ACC112 (cell line): ENCODE measurements around the gene RNF151.
"Not testable (repeated sequence)": the region's sequence is repeated elsewhere in the genome, so short reads cannot be mapped to it uniquely, and the experiment has no call there.

ENCODE experiments used
- H2AFZ ChIP-seq: fragments of 200-600 bp; sonication (generic); one replicate; pipeline ENCODE4 v1.6.0; 2017; ENCODE audit warnings: antibody characterized with exemption, low read length; ENCODE audit not compliant: unreplicated experiment
- H3K27ac ChIP-seq: fragments of 200-600 bp; sonication (generic); 2 replicates; pipeline ENCODE4 v1.5.1; 2014; ENCODE audit warnings: low read depth, mild to moderate bottlenecking, antibody characterized with exemption, low read length, moderate library complexity
- H3K27me3 ChIP-seq: fragments of 200-600 bp; sonication (generic); 2 replicates; pipeline ENCODE4 v1.6.1; 2014; ENCODE audit warnings: mild to moderate bottlenecking, antibody characterized with exemption, low read length, moderate library complexity, mixed read lengths; ENCODE audit not compliant: insufficient read depth
- H3K36me3 ChIP-seq: fragments of 200-600 bp; sonication (generic); 2 replicates; pipeline ENCODE4 v1.6.1; 2016; ENCODE audit warnings: mild to moderate bottlenecking, antibody characterized with exemption, low read length, moderate library complexity, mixed read lengths; ENCODE audit not compliant: insufficient read depth
- H3K4me1 ChIP-seq: fragments of 200-600 bp; sonication (generic); one replicate; pipeline ENCODE4 v1.6.1; 2016; ENCODE audit warnings: low read length, mixed read lengths; ENCODE audit not compliant: insufficient read depth, unreplicated experiment, control insufficient read depth
- H3K4me3 ChIP-seq: fragments of 200-600 bp; sonication (generic); 2 replicates; pipeline ENCODE4 v1.5.1; 2014; ENCODE audit warnings: mild to moderate bottlenecking, low read depth, low read length
- H3K79me2 ChIP-seq: fragments of 200-600 bp; sonication (generic); one replicate; pipeline ENCODE4 v1.6.0; 2016; ENCODE audit warnings: low read length; ENCODE audit not compliant: control insufficient read depth, unreplicated experiment, insufficient read depth

Gene RNF151

DNA sequence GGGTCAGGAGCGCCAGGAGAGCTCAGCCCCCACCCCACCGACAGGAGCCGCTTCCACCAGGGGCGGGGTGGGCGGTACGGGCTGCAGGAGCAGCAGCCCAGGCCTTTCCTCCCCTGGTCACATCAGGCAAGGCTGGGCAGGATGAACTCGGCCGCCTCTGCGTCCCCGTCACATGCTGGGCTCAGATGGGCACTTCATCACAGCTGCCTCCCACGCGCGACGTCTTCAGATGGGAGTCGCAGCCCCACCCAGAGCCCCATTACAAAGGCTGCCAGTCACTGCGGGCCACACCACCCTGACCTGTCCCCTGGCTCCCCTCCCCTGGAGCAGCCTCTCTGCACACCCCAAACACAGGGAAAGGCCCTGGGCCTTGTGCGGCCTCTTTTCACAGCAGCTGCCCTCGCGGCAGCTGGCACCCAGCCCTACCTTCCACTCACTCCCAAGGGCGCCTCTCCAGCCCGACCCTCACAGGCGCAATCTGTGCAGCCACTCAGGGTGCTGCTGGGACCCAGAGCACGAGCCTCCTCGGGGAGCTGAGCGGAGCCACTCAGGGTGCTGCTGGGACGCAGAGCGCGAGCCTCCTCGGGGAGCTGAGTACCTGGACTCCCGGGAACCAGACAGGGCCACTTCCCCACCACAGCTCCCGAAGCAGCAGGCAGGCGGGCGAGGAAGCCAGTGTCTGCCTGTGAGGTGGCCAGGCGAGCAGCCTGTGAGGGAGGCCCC is 38.3 kb downstream of the RNF151 start:
- peaks cover 24% of the 10 kb centered on the region for H3K4me1 ChIP-seq
- H3K79me2 ChIP-seq, result peaks cover 65% of the 10 kb centered on the region
- H2AFZ ChIP-seq, result no peak overlapping the region
- no peak overlapping the region for H3K4me3 ChIP-seq
- H3K36me3 ChIP-seq, result peaks cover 15% of the 10 kb centered on the region; the same call in 1 of the 2 replicates
- no peaks in the 10 kb centered on the region for H3K27me3 ChIP-seq
- no peak overlapping the region for H3K27ac ChIP-seq

DNA sequence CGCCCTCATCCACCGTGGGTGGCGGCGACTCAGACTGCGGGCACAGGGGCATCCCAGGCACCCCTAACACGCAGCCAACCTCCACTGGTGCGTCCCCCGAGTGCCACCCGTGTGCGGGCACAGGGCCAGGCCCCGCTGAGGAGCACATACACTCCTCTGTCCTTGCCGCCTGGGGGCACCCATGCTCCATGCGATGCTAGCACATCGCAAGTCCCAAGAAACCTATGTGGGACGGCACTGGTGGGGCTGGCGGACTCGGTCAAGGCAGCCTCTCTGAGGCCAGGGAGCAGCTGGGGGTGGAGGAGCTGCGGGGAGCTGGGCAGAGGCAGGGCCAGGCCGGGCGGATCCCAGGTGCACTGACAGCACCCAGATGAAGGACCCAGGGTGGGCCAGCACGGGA is 39.0 kb downstream of the RNF151 start:
- Histone ChIP-seq H3K27ac (no peak overlapping the region), H2AFZ (no peak overlapping the region), H3K36me3 (peaks cover 15% of the 10 kb centered on the region; the same call in 1 of the 2 replicates), H3K79me2 (peaks cover 72% of the 10 kb centered on the region), H3K4me3 (no peak overlapping the region), H3K27me3 (no peaks in the 10 kb centered on the region), H3K4me1 (peaks cover 27% of the 10 kb centered on the region)

DNA sequence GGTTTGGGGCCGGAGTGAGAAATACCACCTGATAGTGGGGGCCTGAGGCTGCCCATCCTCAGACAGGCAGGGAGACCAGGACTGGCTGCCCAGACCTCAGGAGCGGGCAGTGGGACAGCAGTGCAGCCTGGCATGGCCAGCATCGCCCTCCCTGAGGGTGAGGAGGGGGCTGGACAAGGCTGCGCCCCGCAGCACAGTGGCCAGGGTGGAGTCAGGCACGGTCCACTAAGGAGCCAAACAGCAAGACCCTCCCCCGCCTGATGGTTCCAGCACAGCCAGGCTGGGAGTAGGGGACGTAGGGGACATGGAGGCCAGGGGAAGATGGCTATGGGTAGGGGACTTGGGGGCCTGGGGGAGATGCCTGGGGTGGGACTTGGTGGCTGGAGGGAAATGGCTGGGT is 39.7 kb downstream of the RNF151 start:
- no peak overlapping the region for H3K27ac ChIP-seq
- no peaks in the 10 kb centered on the region for H3K27me3 ChIP-seq
- H2AFZ ChIP-seq, result no peak overlapping the region
- peaks cover 74% of the 10 kb centered on the region for H3K79me2 ChIP-seq
- H3K4me1 ChIP-seq, result peaks cover 28% of the 10 kb centered on the region
- peaks cover 12% of the 10 kb centered on the region; the same call in 1 of the 2 replicates for H3K36me3 ChIP-seq
- H3K4me3 ChIP-seq, result no peak overlapping the region

DNA sequence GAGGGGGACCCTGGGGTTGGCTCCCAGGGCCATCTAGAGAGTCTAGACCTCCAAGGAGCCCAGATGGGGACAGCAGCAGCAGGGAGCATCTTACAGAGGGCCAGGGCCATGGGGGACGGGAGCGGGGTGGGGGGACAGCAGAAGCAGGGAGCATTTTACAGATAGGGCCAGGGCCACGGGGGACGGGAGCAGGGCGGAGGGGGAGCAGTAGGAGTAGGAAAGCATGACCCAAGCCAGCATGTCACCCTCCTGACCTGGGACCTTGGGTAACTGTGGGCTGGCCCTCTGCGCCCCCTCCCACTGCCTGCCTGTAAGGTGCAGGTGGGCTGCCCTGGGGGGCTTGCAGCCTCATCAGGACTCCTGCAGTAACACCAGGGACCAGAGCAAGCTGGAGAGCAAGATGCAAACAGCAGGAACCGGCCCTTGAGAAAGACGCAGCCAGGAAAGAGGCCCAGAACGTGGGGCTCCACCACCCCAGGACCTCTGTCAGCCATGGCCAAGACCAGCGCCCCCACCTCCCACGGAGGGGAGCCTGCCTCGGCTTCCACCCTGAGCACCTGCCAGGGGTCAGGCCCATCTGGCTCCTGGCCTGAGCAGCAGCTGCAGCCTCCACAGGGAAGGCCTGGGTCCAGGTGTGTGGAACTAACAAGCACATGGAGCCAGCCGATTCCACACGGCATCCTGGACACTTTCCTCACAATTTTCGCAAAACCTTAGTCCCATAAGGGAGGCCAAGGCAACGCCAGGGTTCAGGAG is 40.6 kb downstream of the RNF151 start:
- Histone ChIP-seq H3K4me3 (peak overlapping the region; percentile 83), H3K36me3 (0 out of 2 replicates have a peak, but pooled peaks cover 4% of the 10 kb centered on the region), H3K27ac (peak overlapping the region; percentile 68), H2AFZ (no peak overlapping the region), H3K4me1 (peaks cover 28% of the 10 kb centered on the region), H3K27me3 (no peaks in the 10 kb centered on the region), H3K79me2 (peaks cover 74% of the 10 kb centered on the region)

DNA sequence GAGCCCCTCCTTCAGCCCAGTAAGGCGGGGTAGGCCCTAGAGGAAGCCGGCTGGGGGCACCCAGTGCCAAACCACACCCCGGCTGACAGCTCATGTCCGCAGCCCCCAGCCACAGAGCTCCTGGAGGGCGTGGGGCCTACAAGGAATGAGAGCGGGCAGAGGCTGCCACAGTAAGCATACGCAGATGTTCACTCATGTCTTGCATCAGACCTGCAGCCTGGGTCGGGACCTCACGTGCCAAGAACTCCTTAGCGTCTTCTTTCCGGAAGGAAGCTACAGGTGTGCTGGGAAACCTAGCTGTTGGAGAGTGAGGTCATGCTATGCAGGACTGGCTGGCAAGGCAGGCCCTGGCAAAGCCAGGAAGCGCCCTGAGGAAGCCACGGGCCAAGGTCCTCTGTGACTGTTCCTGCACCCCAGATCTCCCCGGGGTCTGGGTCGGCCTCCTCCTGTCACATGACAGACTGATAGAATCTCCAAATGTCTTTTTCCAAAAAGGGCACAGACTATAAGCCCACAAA is 41.4 kb downstream of the RNF151 start:
- peaks cover 28% of the 10 kb centered on the region for H3K4me1 ChIP-seq
- H3K27me3 ChIP-seq, result no peaks in the 10 kb centered on the region
- peaks cover 72% of the 10 kb centered on the region for H3K79me2 ChIP-seq
- H3K36me3 ChIP-seq, result no peaks in the 10 kb centered on the region
- H3K4me3 ChIP-seq, result peak overlapping the region; percentile 83
- H2AFZ ChIP-seq, result no peak overlapping the region
- peak overlapping the region; percentile 70 for H3K27ac ChIP-seq

DNA sequence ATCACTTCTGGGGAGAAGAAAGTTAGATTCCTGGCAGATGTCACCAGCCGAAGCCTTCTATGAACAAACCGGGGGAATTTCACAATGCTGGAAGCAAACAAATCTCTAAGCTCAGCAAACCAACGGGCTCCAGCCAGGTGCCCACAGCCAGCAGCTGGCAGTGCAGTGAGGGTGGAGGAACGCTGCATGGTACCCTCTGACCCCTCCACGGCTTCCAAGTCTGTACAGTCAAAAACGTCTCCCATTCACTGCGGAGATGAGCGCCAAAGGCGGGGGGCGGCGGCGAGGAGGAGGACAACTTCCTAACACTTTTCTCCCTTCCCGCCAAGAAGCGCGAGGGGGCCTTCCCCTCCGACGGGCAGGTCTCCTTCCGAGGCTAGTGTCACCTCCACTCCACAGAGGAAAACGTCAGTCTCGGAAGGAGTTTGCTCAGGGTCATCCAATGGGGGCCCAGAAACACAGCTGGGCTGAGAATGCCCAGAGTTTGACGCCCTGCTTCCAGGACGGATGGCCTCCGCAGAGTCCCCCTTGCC is 42.0 kb downstream of the RNF151 start:
- Histone ChIP-seq H2AFZ (no peak overlapping the region), H3K27me3 (no peaks in the 10 kb centered on the region), H3K79me2 (peaks cover 66% of the 10 kb centered on the region), H3K36me3 (no peaks in the 10 kb centered on the region), H3K4me3 (peak overlapping the region; percentile 83), H3K4me1 (peaks cover 28% of the 10 kb centered on the region), H3K27ac (peak overlapping the region; percentile 70)

DNA sequence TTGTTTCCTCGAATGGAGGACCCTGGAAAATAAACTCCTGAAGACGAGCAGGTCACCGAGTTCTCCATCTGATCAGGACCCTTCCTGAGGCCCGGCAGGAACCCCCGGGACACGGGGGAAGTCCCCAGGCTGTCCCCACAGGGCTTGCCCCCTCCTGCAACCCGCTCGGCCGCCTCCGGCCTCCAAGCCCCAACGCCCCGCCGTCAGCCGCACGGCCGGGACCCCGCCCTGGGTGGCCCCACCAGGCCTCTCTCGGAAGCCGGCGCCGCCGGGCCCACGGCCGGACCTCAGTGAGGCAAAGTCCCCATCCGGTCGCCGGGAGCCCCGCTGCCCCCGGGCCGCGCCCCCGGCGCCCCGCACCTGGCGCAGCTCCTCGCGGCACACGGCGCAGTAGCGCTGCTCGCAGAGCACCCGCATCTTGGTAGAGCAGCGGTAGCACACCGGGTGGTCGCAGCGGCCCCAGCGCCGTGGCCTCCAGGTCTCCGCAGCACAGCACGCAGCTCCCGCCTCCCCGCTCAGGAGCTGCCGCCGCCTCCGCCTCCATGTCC is 42.6 kb downstream of the RNF151 start:
- Histone ChIP-seq H3K4me1 (peaks cover 25% of the 10 kb centered on the region), H3K27ac (peak overlapping the region; percentile 70), H2AFZ (no peak overlapping the region), H3K36me3 (no peaks in the 10 kb centered on the region), H3K27me3 (no peaks in the 10 kb centered on the region), H3K4me3 (peak overlapping the region; percentile 83), H3K79me2 (peaks cover 62% of the 10 kb centered on the region)

DNA sequence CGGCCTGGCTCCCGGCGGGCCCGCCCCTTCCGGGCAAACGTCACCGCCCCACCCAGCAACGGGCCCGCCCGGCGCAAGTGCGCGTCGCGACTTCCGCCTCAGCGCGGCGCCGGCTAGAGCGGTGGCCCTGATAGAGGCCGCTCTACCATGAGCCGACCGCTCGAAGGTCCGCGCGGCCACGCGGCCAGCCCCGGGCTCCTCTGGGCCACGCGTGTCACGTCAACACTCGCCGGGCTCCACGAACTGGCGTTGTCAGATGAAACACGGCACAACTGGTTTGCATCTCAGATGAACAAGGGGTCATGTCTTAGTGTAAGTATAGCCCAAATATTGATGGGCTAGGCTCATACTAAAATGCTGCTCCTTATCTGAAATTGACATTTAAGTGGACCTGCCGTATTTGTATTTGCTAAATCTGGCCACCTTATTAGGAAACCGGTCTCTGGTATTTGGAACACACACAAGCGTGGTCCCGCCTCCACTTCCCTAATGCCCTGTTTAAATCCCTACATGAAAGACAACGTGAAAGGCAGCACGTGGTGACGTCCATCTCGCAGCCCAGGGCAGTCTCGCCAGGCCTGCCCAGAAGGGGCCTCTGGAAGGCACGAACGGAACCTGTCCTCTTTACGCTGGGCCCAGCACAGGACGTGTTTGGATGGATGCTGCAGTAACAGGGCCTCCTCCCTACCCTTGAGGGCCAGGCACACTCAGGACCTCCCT is 43.3 kb downstream of the RNF151 start, which contains the start of gene ZNF598:
Gene ZNF598, minus strand, starts transcription at position 31 of the 720 bp plus-strand sequence.
- Histone ChIP-seq H3K27me3 (no peaks in the 10 kb centered on the region), H2AFZ (peak within 1 kb of the TSS; percentile 57), H3K4me1 (peaks cover 20% of the 10 kb centered on the region), H3K36me3 (no peaks in the 10 kb centered on the region), H3K79me2 (peaks cover 55% of the 10 kb centered on the region), H3K27ac (peak within 1 kb of the TSS; percentile 74), H3K4me3 (peak within 1 kb of the TSS; percentile 83)

DNA sequence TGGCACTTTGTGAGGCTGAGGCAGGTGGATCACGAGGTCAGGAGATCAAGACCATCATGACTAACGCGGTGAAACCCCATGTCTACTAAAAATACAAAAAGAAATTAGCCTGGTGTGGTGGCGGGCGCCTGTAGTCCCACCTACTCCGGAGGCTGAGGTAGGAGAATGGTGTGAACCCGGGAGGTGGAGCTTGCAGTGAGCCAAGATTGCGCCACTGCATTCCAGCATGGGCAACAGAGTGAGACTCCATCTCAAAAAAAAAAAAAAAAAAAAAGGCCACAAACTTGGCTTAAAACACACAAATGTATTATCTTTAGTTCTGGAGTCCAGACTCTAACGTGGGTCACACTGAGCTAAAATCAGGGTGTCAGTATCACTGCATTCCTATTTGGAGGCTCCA is 45.1 kb downstream of the RNF151 start:
- H2AFZ ChIP-seq, H3K36me3 ChIP-seq, H3K27ac ChIP-seq, H3K27me3 ChIP-seq, H3K4me3 ChIP-seq: not testable (repeated sequence)
- H3K79me2 ChIP-seq, result peaks cover 37% of the 10 kb centered on the region
- H3K4me1 ChIP-seq, result peaks cover 28% of the 10 kb centered on the region

DNA sequence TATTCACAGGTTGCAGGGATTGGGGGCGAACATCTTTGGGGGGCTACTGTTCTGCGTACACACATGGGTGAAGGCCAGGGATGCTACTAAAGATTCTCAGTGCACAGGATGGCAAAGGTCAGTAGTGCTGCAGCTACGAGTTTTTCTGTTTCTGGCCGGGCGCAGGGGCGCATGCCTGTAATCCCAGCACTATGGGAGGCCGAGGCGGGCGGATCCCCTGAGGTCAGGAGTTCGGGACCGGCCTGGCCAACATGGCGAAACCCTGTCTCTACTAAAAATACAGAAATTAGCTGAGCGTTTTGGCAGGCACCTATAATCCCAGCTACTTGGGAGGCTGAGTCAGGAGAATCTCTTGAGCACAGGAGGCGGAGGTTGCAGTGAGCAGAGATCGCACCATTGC is 46.9 kb downstream of the RNF151 start:
- Histone ChIP-seq H3K4me1 (peaks cover 13% of the 10 kb centered on the region), H3K36me3 (no peaks in the 10 kb centered on the region), H3K27ac (no peak overlapping the region), H3K4me3 (no peak overlapping the region), H3K79me2 (peaks cover 19% of the 10 kb centered on the region), H2AFZ (no peak overlapping the region), H3K27me3 (no peaks in the 10 kb centered on the region)
